Naive thymus-derived CD4-positive, alpha-beta T cell (primary cell): ENCODE data around the gene AMPD3. TPM values are rescaled to one million over a fixed set of nuclear protein-coding genes. Genes with fewer than 3 reads are reported as not detected.

Experiments used
- ATAC-seq: fragments of 150-1000 bp; cut with Tn5 transposase; 2 replicates; pipeline ENCODE4 v1.10.0; 2021; ENCODE audit warnings: mild to moderate bottlenecking, moderate library complexity
- CTCF ChIA-PET: fragments of 350-600 bp; sonication (Branson Sonifier 250); formaldehyde crosslinking; loops from one replicate; lab custom pipeline; 2021; ENCODE audit warnings: antibody characterized with exemption; lab: Charles Lee
- POLR2A ChIA-PET: fragments of 350-600 bp; sonication (Branson Sonifier 250); formaldehyde crosslinking; loops from one replicate; lab custom pipeline; 2021; ENCODE audit warnings: antibody characterized with exemption, inconsistent platforms; lab: Charles Lee
- DNase-seq, 9 donors: peaks; one replicate each; pipeline versions ENCODE4 v3.0.0 to v3.0.0-alpha.2; 2020 to 2022; ENCODE audit warnings: mixed read lengths in 1 of 9
- H3K27ac ChIP-seq: one replicate; pipeline ENCODE4 v1.7.0; 2013; ENCODE audit warnings: mild to moderate bottlenecking, low read depth, low read length, moderate library complexity
- H3K27me3 ChIP-seq, 2 donors: one replicate each; pipeline ENCODE4 v1.7.0; 2013; ENCODE audit warnings: low read length in 2 of 2, mild to moderate bottlenecking in 2 of 2, moderate library complexity in 2 of 2; ENCODE audit not compliant: control insufficient read depth in 2 of 2, insufficient read depth in 2 of 2
- H3K36me3 ChIP-seq, 3 experiments: 1 replicate in 2 of 3; 2 replicates in 1 of 3; pipeline ENCODE4 v1.7.0; 2013; ENCODE audit warnings: low read length in 3 of 3, mild to moderate bottlenecking in 3 of 3, moderate library complexity in 1 of 3; ENCODE audit not compliant: insufficient read depth in 3 of 3, control insufficient read depth in 2 of 3
- H3K4me1 ChIP-seq, 2 donors: one replicate each; pipeline ENCODE4 v1.7.0; 2013; ENCODE audit warnings: low read length in 2 of 2, mild to moderate bottlenecking in 2 of 2, moderate library complexity in 1 of 2; ENCODE audit not compliant: control insufficient read depth in 2 of 2, insufficient read depth in 2 of 2
- H3K4me3 ChIP-seq: 2 replicates; pipeline ENCODE4 v1.7.0; 2013; ENCODE audit warnings: mild to moderate bottlenecking, low read length
- H3K9me3 ChIP-seq, 3 experiments: 1 replicate in 2 of 3; 2 replicates in 1 of 3; pipeline ENCODE4 v1.7.0; 2013; ENCODE audit warnings: low read length in 3 of 3; ENCODE audit not compliant: control insufficient read depth in 2 of 3
- H3K27ac Mint-ChIP-seq, 9 donors: one replicate each; pipeline ENCODE4 v1.8.0; 2020 to 2022; ENCODE audit warnings: mixed read lengths in 9 of 9, mild to moderate bottlenecking in 8 of 9, moderate library complexity in 5 of 9, inconsistent platforms in 2 of 9
- H3K27me3 Mint-ChIP-seq, 5 donors: one replicate each; pipeline ENCODE4 v1.8.0; 2021 to 2022; ENCODE audit warnings: mixed read lengths in 5 of 5, mild to moderate bottlenecking in 1 of 5
- H3K36me3 Mint-ChIP-seq, 5 donors: one replicate each; pipeline ENCODE4 v1.8.0; 2020 to 2022; ENCODE audit warnings: mixed read lengths in 5 of 5, mild to moderate bottlenecking in 3 of 5, inconsistent platforms in 1 of 5
- H3K4me1 Mint-ChIP-seq, 7 donors: one replicate each; pipeline ENCODE4 v1.8.0; 2020 to 2022; ENCODE audit warnings: mixed read lengths in 7 of 7, mild to moderate bottlenecking in 3 of 7, inconsistent platforms in 1 of 7
- H3K4me3 Mint-ChIP-seq, 10 donors: one replicate each; pipeline ENCODE4 v1.8.0; 2020 to 2022; ENCODE audit warnings: mild to moderate bottlenecking in 10 of 10, mixed read lengths in 10 of 10, moderate library complexity in 6 of 10, inconsistent platforms in 2 of 10
- H3K9me3 Mint-ChIP-seq, 11 donors: one replicate each; pipeline ENCODE4 v1.8.0; 2020 to 2022; ENCODE audit warnings: mixed read lengths in 11 of 11, mild to moderate bottlenecking in 4 of 11, inconsistent platforms in 1 of 11, moderate library complexity in 1 of 11
- intact Hi-C, 2 donors: fragments of 100-400 bp; cut with micrococcal nuclease; formaldehyde crosslinking; loops; one replicate each; pipeline ENCODE4 v1.15.1; 2023
- polyA plus RNA-seq, 2 donors: library from polyadenylated mRNA; unstranded; fragments of 300-500 nt; fragmentation: Illumina TruSeq; gene quantifications; one replicate each; pipeline ENCODE4 v1.2.3, GENCODE V29; 2021
- total RNA-seq, 6 experiments: library from RNA in 5 of 6; stranded (reverse) in 5 of 6; gene quantifications; 1 replicate in 5 of 6; 2 replicates in 1 of 6; pipeline ENCODE4 v1.2.3 and lab custom pipeline; 2021 to 2026

Gene AMPD3
- total and polyA plus RNA-seq, 7 experiments from 2014 or later: 12.9 to 35.1 (median 29.9) TPM

GRCh38 chr11:10439924-10440323, 15.1 kb upstream of the AMPD3 start:
- DNase-seq (no peak), ATAC-seq (no peak)
- H3K27me3 ChIP-seq: no peaks in the 10 kb centered on the region
- H3K4me1 ChIP-seq: peaks cover 5 to 11% of the 10 kb centered on the region in 2 donors
- no peak overlapping the region for H3K27ac Mint-ChIP-seq
- H3K4me3 ChIP-seq: no peak overlapping the region
- no peaks in the 10 kb centered on the region for H3K9me3 ChIP-seq
- POLR2A ChIA-PET: interaction anchor here (1.1 to 4.3 kb wide), 2 partner anchors 16 to 19 kb away, joined by 4 to 18 read pairs; partner anchors contain the start of gene AMPD3
- no peak overlapping the region for H3K27ac ChIP-seq
- H3K9me3 Mint-ChIP-seq: no peaks in the 10 kb centered on the region
- CTCF ChIA-PET: interaction anchor here (0.5 kb wide), 1 partner anchor 1138 kb away, joined by 3 read pairs; no protein-coding TSS in a partner anchor
- intact Hi-C loops: no loop called here
- H3K36me3 ChIP-seq: no peaks in the 10 kb centered on the region
- peaks cover 0 to 16% (median 0%) of the 10 kb centered on the region in 5 donors for H3K27me3 Mint-ChIP-seq
- H3K36me3 Mint-ChIP-seq: no peaks in the 10 kb centered on the region
- H3K4me1 Mint-ChIP-seq: peaks cover 8 to 34% (median 27%) of the 10 kb centered on the region in 7 donors
- no peak overlapping the region for H3K4me3 Mint-ChIP-seq

- H3K4me1 ChIP-seq: peaks cover 5 to 16% of the 10 kb centered on the region in 2 donors
These were observed 14.7 kb upstream of the AMPD3 start for GRCh38 chr11:10440401-10440800.

DNA sequence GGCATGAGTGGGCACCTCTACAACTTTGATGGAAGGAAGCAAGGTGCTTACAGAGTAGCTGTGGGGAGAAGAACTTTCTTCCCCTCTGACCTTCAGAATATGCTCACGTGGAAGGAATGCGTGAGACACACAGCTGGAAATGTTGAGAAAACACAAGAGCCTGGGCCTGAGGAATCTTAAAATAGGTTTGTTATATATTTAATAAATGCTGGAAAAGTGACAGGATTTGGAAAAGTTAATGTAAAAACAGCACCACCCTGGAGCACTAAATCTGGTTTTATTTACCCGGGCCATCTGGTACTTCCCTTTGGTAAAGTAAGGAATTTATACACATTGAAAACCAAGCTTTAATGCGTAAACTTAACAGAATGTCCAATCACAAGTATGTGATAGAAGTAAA, 14.0 kb upstream of the AMPD3 start:
- CTCF ChIA-PET: interaction anchor here (0.9 to 2.4 kb wide), 2 partner anchors 15 to 99 kb away, joined by 5 to 13 read pairs; partner anchors contain the start of gene RNF141
- H3K4me3 Mint-ChIP-seq: no peak overlapping the region
- peaks cover 5 to 21% of the 10 kb centered on the region in 2 donors for H3K4me1 ChIP-seq
- peaks cover 0 to 16% (median 0%) of the 10 kb centered on the region in 5 donors for H3K27me3 Mint-ChIP-seq
- ATAC-seq (no peak), DNase-seq (no peak)
- H3K27me3 ChIP-seq: no peaks in the 10 kb centered on the region
- no peaks in the 10 kb centered on the region for H3K36me3 Mint-ChIP-seq
- H3K27ac Mint-ChIP-seq: no peak overlapping the region
- no peak overlapping the region for H3K27ac ChIP-seq
- H3K4me1 Mint-ChIP-seq: peaks cover 14 to 46% (median 33%) of the 10 kb centered on the region in 7 donors
- intact Hi-C loops: no loop called here
- H3K9me3 ChIP-seq: no peaks in the 10 kb centered on the region
- H3K4me3 ChIP-seq: no peak overlapping the region
- no peaks in the 10 kb centered on the region for H3K9me3 Mint-ChIP-seq
- POLR2A ChIA-PET: interaction anchor here (1.1 to 4.3 kb wide), 2 partner anchors 14 to 18 kb away, joined by 4 to 18 read pairs; partner anchors contain the start of gene AMPD3
- H3K36me3 ChIP-seq: no peaks in the 10 kb centered on the region

More at GRCh38 chr11:10440401-10440800, 14.7 kb upstream of the AMPD3 start:
- no peaks in the 10 kb centered on the region for H3K9me3 Mint-ChIP-seq
- ChIA-PET POLR2A (interaction anchor here (1.1 to 4.3 kb wide), 2 partner anchors 15 to 19 kb away, joined by 4 to 18 read pairs; partner anchors contain the start of gene AMPD3), CTCF (interaction anchor here (0.5 kb wide), 1 partner anchor 1139 kb away, joined by 3 read pairs; no protein-coding TSS in a partner anchor)
- intact Hi-C loops: no loop called here
- peak overlapping the region in 2 of 9 donors; percentile 20 to 44 for H3K27ac Mint-ChIP-seq
- no peak for ATAC-seq
- no peak overlapping the region for H3K4me3 ChIP-seq
- H3K27ac ChIP-seq: no peak overlapping the region
- no peaks in the 10 kb centered on the region for H3K27me3 ChIP-seq
- peaks cover 0 to 16% (median 0%) of the 10 kb centered on the region in 5 donors for H3K27me3 Mint-ChIP-seq
- DNase-seq: no peak
- no peaks in the 10 kb centered on the region for H3K36me3 ChIP-seq
- no peaks in the 10 kb centered on the region for H3K9me3 ChIP-seq
- H3K4me1 Mint-ChIP-seq: peaks cover 10 to 39% (median 32%) of the 10 kb centered on the region in 7 donors
- H3K36me3 Mint-ChIP-seq: no peaks in the 10 kb centered on the region
- H3K4me3 Mint-ChIP-seq: no peak overlapping the region

DNA sequence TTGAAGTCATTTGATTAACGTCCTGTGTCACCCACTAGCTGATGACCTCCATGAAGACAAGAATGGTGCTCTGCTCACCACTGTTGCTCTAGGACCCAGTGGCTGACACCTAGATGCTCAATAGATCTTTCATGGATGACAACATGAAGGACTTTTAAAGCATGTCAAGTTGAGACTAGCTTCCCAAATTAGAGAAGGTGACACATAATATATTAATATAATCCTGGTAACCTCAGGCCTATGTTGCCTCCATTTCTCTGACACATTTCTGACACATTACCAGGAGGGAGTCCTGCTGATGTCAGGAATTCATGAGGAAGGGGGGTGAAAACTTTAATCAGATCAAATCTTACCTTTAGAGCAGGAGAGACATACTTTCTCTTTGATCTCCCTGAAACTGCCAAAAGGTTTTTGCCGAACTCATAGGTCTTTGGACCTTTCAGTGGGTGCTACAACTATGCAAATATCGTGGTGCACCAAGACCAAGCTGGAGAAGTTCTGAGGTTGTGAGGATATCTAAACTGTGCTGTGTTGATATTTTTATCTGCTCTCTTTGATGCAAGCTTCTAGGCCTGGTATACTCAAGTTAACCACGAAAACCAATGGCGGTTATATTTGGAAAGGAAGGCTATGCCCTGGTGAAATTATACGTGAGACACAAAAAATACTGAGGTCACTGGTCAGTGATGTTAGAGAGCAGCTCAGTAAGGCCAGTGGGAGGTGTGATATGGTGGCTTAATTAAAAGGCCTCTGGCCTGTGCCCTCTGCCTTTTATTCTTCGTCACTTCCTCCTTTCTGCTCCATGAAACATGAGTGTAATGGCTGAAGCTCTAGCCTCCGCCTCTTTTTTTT, 13.2 kb upstream of the AMPD3 start:
- ATAC-seq (peak; percentile 67), DNase-seq (peak in 3 of 9 donors; percentile 17 to 36 (median 20))
- Mint-ChIP-seq H3K4me1 (peaks cover 14 to 50% (median 35%) of the 10 kb centered on the region in 7 donors), H3K27me3 (peaks cover 0 to 16% (median 0%) of the 10 kb centered on the region in 5 donors), H3K27ac (peak overlapping the region in 8 of 9 donors; percentile 26 to 85 (median 54)), H3K36me3 (no peaks in the 10 kb centered on the region), H3K9me3 (no peaks in the 10 kb centered on the region), H3K4me3 (peak overlapping the region in 5 of 10 donors; percentile 7 to 44 (median 39))
- Histone ChIP-seq H3K27me3 (no peaks in the 10 kb centered on the region), H3K4me3 (no peak overlapping the region), H3K4me1 (peaks cover 5 to 21% of the 10 kb centered on the region in 2 donors), H3K27ac (no peak overlapping the region), H3K9me3 (no peaks in the 10 kb centered on the region), H3K36me3 (no peaks in the 10 kb centered on the region)
- intact Hi-C loops: loop anchor here in 1 of 2 donors (2.0 kb wide), 1 partner anchor 15 kb away; no protein-coding TSS in a partner anchor
- ChIA-PET CTCF (interaction anchor here (0.6 to 2.4 kb wide), 4 partner anchors 14 to 98 kb away, joined by 3 to 13 read pairs (median 4); partner anchors contain the start of gene RNF141), POLR2A (interaction anchor here (1.4 to 4.3 kb wide), 2 partner anchors 14 to 18 kb away, joined by 4 to 18 read pairs; partner anchors contain the start of gene AMPD3)

- intact Hi-C loops: loop anchor here in 1 of 2 donors (2.0 kb wide), 1 partner anchor 14 kb away; no protein-coding TSS in a partner anchor
- Mint-ChIP-seq H3K4me1 (peaks cover 14 to 56% (median 43%) of the 10 kb centered on the region in 7 donors), H3K4me3 (no peak overlapping the region), H3K27me3 (peaks cover 0 to 14% (median 0%) of the 10 kb centered on the region in 5 donors), H3K27ac (peak overlapping the region in 3 of 9 donors; percentile 34 to 51 (median 36)), H3K9me3 (no peaks in the 10 kb centered on the region), H3K36me3 (no peaks in the 10 kb centered on the region)
- no peak overlapping the region for H3K27ac ChIP-seq
- H3K36me3 ChIP-seq: no peaks in the 10 kb centered on the region
- CTCF ChIA-PET: interaction anchor here (1.1 to 2.4 kb wide), 3 partner anchors 13 to 37 kb away, joined by 3 to 13 read pairs (median 4); no protein-coding TSS in a partner anchor
- no peak for DNase-seq
- no peak for ATAC-seq
- H3K27me3 ChIP-seq: no peaks in the 10 kb centered on the region
- no peaks in the 10 kb centered on the region for H3K9me3 ChIP-seq
- POLR2A ChIA-PET: interaction anchor here (0.8 to 4.3 kb wide), 3 partner anchors 8 to 16 kb away, joined by 3 to 18 read pairs (median 4); partner anchors contain the start of gene AMPD3
- H3K4me1 ChIP-seq: peaks cover 5 to 21% of the 10 kb centered on the region in 2 donors
- H3K4me3 ChIP-seq: no peak overlapping the region
These were observed 11.9 kb upstream of the AMPD3 start for GRCh38 chr11:10443152-10443551.

DNA sequence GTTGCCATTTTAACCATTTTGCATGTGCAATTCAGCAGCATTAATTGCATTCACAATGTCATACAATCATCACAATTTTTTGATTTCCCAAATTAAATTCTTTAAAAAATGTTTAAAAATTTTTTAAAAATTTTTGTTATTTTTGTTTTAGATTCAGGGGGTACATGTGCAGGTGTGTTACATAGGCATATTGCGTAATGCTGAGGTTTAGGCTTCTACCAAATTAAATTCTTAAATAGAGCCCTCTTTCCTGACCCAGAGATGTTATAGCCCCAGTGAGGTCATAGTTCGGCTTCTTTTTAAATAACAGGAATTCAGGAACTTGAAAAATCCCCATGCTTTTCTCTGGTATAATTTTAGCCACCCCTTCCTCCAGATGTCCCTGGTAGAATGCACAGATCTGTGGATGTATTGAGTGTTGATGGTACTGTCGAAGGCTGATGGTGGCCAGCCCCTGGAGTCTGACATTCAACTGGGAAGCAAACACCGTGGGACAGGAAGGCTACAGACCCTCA, 11.3 kb upstream of the AMPD3 start:
- Histone ChIP-seq H3K27ac (no peak overlapping the region), H3K27me3 (no peaks in the 10 kb centered on the region), H3K4me3 (no peak overlapping the region), H3K4me1 (peaks cover 5 to 21% of the 10 kb centered on the region in 2 donors), H3K9me3 (no peaks in the 10 kb centered on the region), H3K36me3 (no peaks in the 10 kb centered on the region)
- ChIA-PET CTCF (interaction anchor here (1.1 to 2.4 kb wide), 2 partner anchors 12 to 37 kb away, joined by 4 to 13 read pairs; no protein-coding TSS in a partner anchor), POLR2A (interaction anchor here (3.2 to 4.3 kb wide), 2 partner anchors 12 kb away, joined by 18 to 22 read pairs; partner anchors contain the start of gene AMPD3)
- H3K27ac Mint-ChIP-seq: peak overlapping the region in 1 of 9 donors; percentile 51
- intact Hi-C loops: loop anchor here (2.0 kb wide), 2 partner anchors 13 to 15 kb away; no protein-coding TSS in a partner anchor
- H3K27me3 Mint-ChIP-seq: peaks cover 0 to 12% (median 0%) of the 10 kb centered on the region in 5 donors
- H3K4me3 Mint-ChIP-seq: no peak overlapping the region
- H3K4me1 Mint-ChIP-seq: peaks cover 14 to 59% (median 43%) of the 10 kb centered on the region in 7 donors
- DNase-seq: no peak
- ATAC-seq: no peak
- no peaks in the 10 kb centered on the region for H3K36me3 Mint-ChIP-seq
- H3K9me3 Mint-ChIP-seq: no peaks in the 10 kb centered on the region
